Neuronal stem cell (in vitro differentiated cells): ENCODE data around the gene SYT7.

ENCODE experiments used
- DNase-seq: peaks from one replicate; pipeline ENCODE4 v3.0.0-alpha.2; 2013; ENCODE audit warnings: low spot score
- H2AFZ ChIP-seq: one replicate; pipeline ENCODE4 v1.6.1; 2013; ENCODE audit warnings: mild to moderate bottlenecking, low read length, inconsistent platforms
- H2AK5ac ChIP-seq: 2 replicates; pipeline ENCODE4 v1.6.1; 2013; ENCODE audit warnings: low read depth, mild to moderate bottlenecking, inconsistent platforms, low read length, moderate library complexity, mixed read lengths
- H2BK120ac ChIP-seq: 2 replicates; pipeline ENCODE4 v1.6.1; 2013; ENCODE audit warnings: low read depth, mild to moderate bottlenecking, inconsistent platforms, low read length, moderate library complexity, mixed read lengths
- H2BK12ac ChIP-seq: one replicate; pipeline ENCODE4 v1.6.1; 2013; ENCODE audit warnings: low read length, inconsistent platforms
- H2BK15ac ChIP-seq: 2 replicates; pipeline ENCODE4 v1.6.1; 2013; ENCODE audit warnings: mild to moderate bottlenecking, low read length, inconsistent platforms, mixed read lengths
- H2BK5ac ChIP-seq: one replicate; pipeline ENCODE4 v1.6.1; 2013; ENCODE audit warnings: inconsistent platforms, mild to moderate bottlenecking, low read length, moderate library complexity
- H3K14ac ChIP-seq: one replicate; pipeline ENCODE4 v1.6.1; 2013; ENCODE audit warnings: low read length, inconsistent platforms
- H3K18ac ChIP-seq: 2 replicates; pipeline ENCODE4 v1.6.1; 2013; ENCODE audit warnings: low read length, inconsistent platforms
- H3K23ac ChIP-seq: 2 replicates; pipeline ENCODE4 v1.6.1; 2013; ENCODE audit warnings: low read depth, mild to moderate bottlenecking, mixed read lengths, low read length, inconsistent platforms; ENCODE audit not compliant: poor library complexity
- H3K27ac ChIP-seq: replicated peaks from 3 replicates; pipeline ENCODE4 v1.5.1; 2013; ENCODE audit warnings: low read length, inconsistent platforms
- H3K27me3 ChIP-seq, 3 experiments: 2 replicates each; pipeline ENCODE4 v1.6.1; 2013; ENCODE audit warnings: low read length in 3 of 3, mild to moderate bottlenecking in 2 of 3, inconsistent platforms in 1 of 3, low read depth in 1 of 3, mixed read lengths in 1 of 3, moderate library complexity in 1 of 3; ENCODE audit not compliant: control insufficient read depth in 3 of 3, insufficient read depth in 3 of 3
- H3K36me3 ChIP-seq, 2 donors: replicated peaks in 1 of 2; 2 replicates each; pipeline ENCODE4 v1.6.1; 2013; ENCODE audit warnings: low read length in 2 of 2; ENCODE audit not compliant: control insufficient read depth in 2 of 2, insufficient read depth in 2 of 2
- H3K4ac ChIP-seq: 2 replicates; pipeline ENCODE4 v1.6.1; 2013; ENCODE audit warnings: inconsistent platforms, mild to moderate bottlenecking, low read length, moderate library complexity
- H3K4me1 ChIP-seq, 2 donors: 1 replicate in 1 of 2; 2 replicates in 1 of 2; pipeline ENCODE4 v1.6.1; 2013; ENCODE audit warnings: low read length in 2 of 2, low read depth in 1 of 2; ENCODE audit not compliant: control insufficient read depth in 2 of 2, insufficient read depth in 1 of 2
- H3K4me2 ChIP-seq: one replicate; pipeline ENCODE4 v1.6.1; 2013; ENCODE audit warnings: mild to moderate bottlenecking, low read length, inconsistent platforms; ENCODE audit not compliant: insufficient read depth, poor library complexity, severe bottlenecking
- H3K4me3 ChIP-seq, 2 donors: 2 replicates each; pipeline ENCODE4 v1.5.1; 2013; ENCODE audit warnings: low read length in 2 of 2, mild to moderate bottlenecking in 2 of 2, inconsistent platforms in 1 of 2, moderate library complexity in 1 of 2
- H3K79me1 ChIP-seq: one replicate; pipeline ENCODE4 v1.6.1; 2013; ENCODE audit warnings: low read depth, mild to moderate bottlenecking, inconsistent platforms, low read length, moderate library complexity
- H3K9ac ChIP-seq: one replicate; pipeline ENCODE4 v1.6.1; 2013; ENCODE audit warnings: mild to moderate bottlenecking, low read depth, low read length, inconsistent platforms; ENCODE audit not compliant: poor library complexity
- H3K9me3 ChIP-seq, 2 donors: replicated peaks in 1 of 2; 2 replicates each; pipeline versions ENCODE3 to v1.6.1; 2013; ENCODE audit warnings: low read length in 2 of 2, mild to moderate bottlenecking in 2 of 2, inconsistent platforms in 1 of 2, low read depth in 1 of 2, mixed read lengths in 1 of 2, moderate library complexity in 1 of 2; ENCODE audit not compliant: control insufficient read depth in 2 of 2, insufficient read depth in 1 of 2
- H4K8ac ChIP-seq: one replicate; pipeline ENCODE4 v1.6.1; 2013; ENCODE audit warnings: low read depth, mild to moderate bottlenecking, inconsistent platforms, low read length, moderate library complexity
- H4K91ac ChIP-seq: one replicate; pipeline ENCODE4 v1.6.1; 2013; ENCODE audit warnings: low read length, low read depth, mild to moderate bottlenecking, inconsistent platforms; ENCODE audit not compliant: poor library complexity
- WGBS, 2 donors: extraction: QIAGEN DNeasy Blood & Tissue Kit; methylation state at CpG; one replicate each; pipeline ENCODE4 v1.1.7; 2013; ENCODE audit warnings: missing lambda C conversion rate in 2 of 2, mixed read lengths in 1 of 2; ENCODE audit not compliant: insufficient read length in 2 of 2, insufficient replicate concordance in 1 of 2; ENCODE audit errors: extremely low coverage in 2 of 2; 5-methylcytosine and 5-hydroxymethylcytosine counted together

The SYT7 gene

DNA sequence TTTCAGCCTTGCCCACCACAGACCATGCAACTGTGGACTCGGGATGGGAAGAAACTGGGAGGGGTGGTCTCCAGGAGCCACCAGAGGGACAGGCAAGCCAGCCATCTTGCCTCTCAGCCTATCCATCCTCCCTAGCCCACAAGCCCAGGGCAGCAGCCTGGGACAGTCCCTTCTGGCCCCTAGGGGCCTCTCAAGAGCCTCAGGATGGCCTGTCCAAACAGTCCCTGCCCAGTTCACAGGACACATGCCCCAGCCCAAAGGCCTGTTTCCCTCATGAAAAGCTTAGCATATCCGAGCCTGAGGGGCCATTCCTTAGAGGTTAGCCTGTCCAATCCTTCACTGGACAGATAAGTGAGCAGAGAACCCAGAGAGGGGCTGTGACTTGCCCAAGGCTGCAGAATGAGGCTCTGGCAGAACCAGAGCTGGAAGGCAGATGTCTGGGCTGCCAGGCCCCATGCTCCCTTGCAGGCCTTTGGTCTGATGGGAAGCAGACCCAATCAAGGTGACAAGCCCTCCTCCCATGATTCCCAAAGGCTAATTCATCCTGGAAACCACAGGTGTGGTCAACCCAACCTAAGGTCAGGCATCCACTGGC is 44.1 kb downstream of the SYT7 start:
- Histone ChIP-seq H3K4me2 (no peak overlapping the region), H4K91ac (no peak overlapping the region), H3K4ac (no peak overlapping the region), H3K23ac (no peak overlapping the region), H2AK5ac (peak overlapping the region; percentile 85), H3K36me3 (no peaks in the 10 kb centered on the region), H3K27ac (no peak overlapping the region), H2BK15ac (peak overlapping the region; percentile 71), H3K27me3 (peaks cover 0 to 14% (median 0%) of the 10 kb centered on the region in 3 experiments), H3K9me3 (peaks cover 0 to 3% of the 10 kb centered on the region in 2 donors), H2BK12ac (peak overlapping the region; percentile 63), H2BK5ac (no peak overlapping the region), H3K18ac (no peak overlapping the region), H2BK120ac (no peak overlapping the region), H2AFZ (no peak overlapping the region), H3K4me3 (no peak overlapping the region), H4K8ac (no peak overlapping the region), H3K79me1 (no peaks in the 10 kb centered on the region), H3K14ac (peak overlapping the region; percentile 14), H3K9ac (no peak overlapping the region), H3K4me1 (peaks cover 7 to 8% of the 10 kb centered on the region in 2 donors)
- DNase-seq, result no peak
- WGBS, 2 donors, result no CpG with 5 or more reads among the region's 2 CpGs

DNA sequence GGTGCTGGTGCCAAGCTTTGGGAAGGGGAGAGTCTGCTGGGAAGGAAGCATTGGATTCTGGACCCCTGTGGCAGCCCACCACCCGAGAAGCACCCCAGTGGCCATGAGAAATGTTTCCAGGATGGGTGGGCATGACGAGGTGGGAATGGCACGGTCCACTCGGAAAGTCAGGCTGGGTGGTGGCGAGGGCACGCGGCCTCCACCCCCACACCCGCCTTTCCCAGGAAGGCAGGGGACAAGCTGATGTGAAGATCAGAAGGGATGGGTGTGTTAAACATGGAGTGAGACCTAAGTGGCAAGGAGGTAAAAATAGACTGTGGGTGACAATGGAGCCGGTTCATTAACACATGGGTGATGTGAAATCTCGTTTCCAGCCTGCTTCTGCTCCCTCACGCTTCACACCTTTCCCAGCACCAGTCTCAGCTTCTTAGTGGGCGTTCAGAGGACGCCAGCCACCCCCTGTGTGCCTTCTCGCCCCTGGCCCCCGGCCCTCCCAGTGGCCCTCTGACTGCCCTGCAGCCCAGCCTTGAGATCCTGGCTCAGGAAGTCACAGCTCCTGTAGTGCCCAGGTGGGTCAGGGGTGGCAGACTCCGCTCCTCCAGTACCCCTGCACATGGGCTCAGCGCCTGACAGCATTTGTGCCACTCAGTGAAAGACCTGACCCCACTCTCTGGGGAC is 44.7 kb downstream of the SYT7 start:
- peak overlapping the region; percentile 86 for H4K91ac ChIP-seq
- H4K8ac ChIP-seq, result no peak overlapping the region
- H3K79me1 ChIP-seq, result no peaks in the 10 kb centered on the region
- peak overlapping the region; percentile 14 for H3K14ac ChIP-seq
- DNase-seq, result no peak
- H2BK12ac ChIP-seq, result no peak overlapping the region
- peak overlapping the region; percentile 72 for H2AK5ac ChIP-seq
- H3K36me3 ChIP-seq, result no peaks in the 10 kb centered on the region
- no peak overlapping the region for H3K4me2 ChIP-seq
- H2BK5ac ChIP-seq, result no peak overlapping the region
- peak overlapping the region; percentile 72 for H3K18ac ChIP-seq
- H3K9me3 ChIP-seq, result peaks cover 0 to 3% of the 10 kb centered on the region in 2 donors
- H2BK120ac ChIP-seq, result no peak overlapping the region
- no peak overlapping the region for H2AFZ ChIP-seq
- no CpG with 5 or more reads among the region's 17 CpGs for WGBS, 2 donors
- no peak overlapping the region for H3K9ac ChIP-seq
- no peak overlapping the region for H3K4ac ChIP-seq
- H2BK15ac ChIP-seq, result peak overlapping the region; percentile 71
- H3K4me3 ChIP-seq, result no peak overlapping the region
- H3K27me3 ChIP-seq, result peaks cover 0 to 14% (median 0%) of the 10 kb centered on the region in 3 experiments
- no peak overlapping the region for H3K23ac ChIP-seq
- peaks cover 6 to 11% of the 10 kb centered on the region in 2 donors for H3K4me1 ChIP-seq
- H3K27ac ChIP-seq, result no peak overlapping the region

DNA sequence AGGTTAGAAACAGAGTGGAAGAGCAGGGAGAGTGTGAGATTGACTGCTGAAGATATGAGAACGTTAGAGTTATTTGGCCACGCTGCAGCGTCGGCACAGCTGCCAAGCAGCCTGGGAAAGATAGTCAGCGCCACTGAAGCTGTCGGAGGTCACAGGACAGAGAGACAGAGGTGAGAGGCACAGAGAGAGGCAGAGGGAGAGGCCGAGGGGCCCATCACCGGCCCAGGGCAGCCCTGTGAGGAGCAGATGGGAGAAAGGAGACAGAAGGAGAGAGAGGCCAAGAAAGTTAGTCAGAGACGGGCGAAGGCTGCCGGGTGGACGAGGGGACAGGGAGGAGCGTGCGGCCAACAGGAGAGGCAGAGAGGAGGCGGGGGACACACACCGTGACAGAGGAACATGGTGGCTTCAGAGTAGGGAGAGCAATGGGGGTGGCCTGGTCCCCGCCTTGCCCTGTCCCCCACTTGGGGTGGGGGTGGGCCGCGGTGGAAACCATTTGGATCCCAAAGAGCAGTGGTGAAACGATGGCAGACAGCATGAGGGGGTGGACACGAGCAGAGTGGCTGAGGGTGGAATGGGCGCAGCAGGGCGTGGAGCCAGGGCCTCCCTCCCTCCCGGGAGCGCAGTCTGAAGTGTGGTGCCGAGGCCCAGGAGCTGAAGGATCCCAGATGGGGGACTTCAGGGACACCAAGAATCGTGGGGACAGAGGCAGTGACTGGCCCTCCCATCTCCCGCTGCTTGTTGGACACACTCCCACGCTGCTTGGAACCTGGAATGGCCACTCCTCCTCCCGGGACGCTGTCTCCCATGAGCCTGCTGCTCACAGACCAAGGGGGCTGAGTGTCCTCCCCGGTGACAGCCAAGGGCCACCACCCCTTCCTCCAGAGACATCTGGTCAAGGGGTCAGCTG is 45.7 kb downstream of the SYT7 start:
- no peak overlapping the region for H3K14ac ChIP-seq
- H2BK12ac ChIP-seq, result no peak overlapping the region
- peaks cover 4 to 19% of the 10 kb centered on the region in 2 donors for H3K4me1 ChIP-seq
- H3K27ac ChIP-seq, result no peak overlapping the region
- no peak overlapping the region for H3K4me3 ChIP-seq
- no peak overlapping the region for H3K23ac ChIP-seq
- H4K91ac ChIP-seq, result no peak overlapping the region
- peak overlapping the region; percentile 50 for H3K9ac ChIP-seq
- no peak overlapping the region for H3K4ac ChIP-seq
- H2AFZ ChIP-seq, result peak overlapping the region; percentile 62
- WGBS, 2 donors, result no CpG with 5 or more reads among the region's 32 CpGs
- H3K36me3 ChIP-seq, result no peaks in the 10 kb centered on the region
- peak overlapping the region; percentile 37 for H2BK120ac ChIP-seq
- H3K27me3 ChIP-seq, result peaks cover 0 to 14% (median 0%) of the 10 kb centered on the region in 3 experiments
- H2BK15ac ChIP-seq, result peak overlapping the region; percentile 80
- H3K79me1 ChIP-seq, result no peaks in the 10 kb centered on the region
- no peak for DNase-seq
- no peak overlapping the region for H3K4me2 ChIP-seq
- peaks cover 0 to 3% of the 10 kb centered on the region in 2 donors for H3K9me3 ChIP-seq
- H4K8ac ChIP-seq, result no peak overlapping the region
- peak overlapping the region; percentile 72 for H2AK5ac ChIP-seq
- H3K18ac ChIP-seq, result peak overlapping the region; percentile 50
- peak overlapping the region; percentile 68 for H2BK5ac ChIP-seq
